IMR-90 (cell line): Measurements from ENCODE around the gene CELA1. TPM values are rescaled to one million over a fixed set of nuclear protein-coding genes. Genes with fewer than 3 reads are reported as not detected.
A peak's percentile ranks its signal among the peaks of the same experiment; 100 is the strongest.

ENCODE experiments used
- ATAC-seq: fragments of 200-7000 bp; cut with Tn5 transposase; 2 replicates; pipeline ENCODE4 v1.9.1; 2020; ENCODE audit warnings: low read depth, mild to moderate bottlenecking, moderate library complexity
- BruUV-seq: library from RNA; stranded (reverse); fragments of 400-500 nt; replicated peaks from 2 replicates; lab custom pipeline; 2021; lab: Mats Ljungman, UMichigan
- CTCF ChIA-PET: fragments of 300-600 bp; formaldehyde crosslinking; extraction: SDS; loops from one replicate; lab custom pipeline; 2021; ENCODE audit warnings: antibody characterized with exemption; lab: Yijun Ruan, JAX
- POLR2A ChIA-PET: fragments of 300-600 bp; sonication (Branson Sonifier 250); formaldehyde crosslinking; loops from one replicate; lab custom pipeline; 2022; ENCODE audit warnings: antibody characterized with exemption; ENCODE audit not compliant: unreplicated experiment; lab: Charles Lee
- DNase-seq: peaks from one replicate; pipeline ENCODE4 v3.0.0; 2013
- H2AFZ ChIP-seq: replicated peaks from 2 replicates; pipeline ENCODE3; 2013; ENCODE audit warnings: low read length, mild to moderate bottlenecking; ENCODE audit not compliant: poor library complexity
- H2AK5ac ChIP-seq: 2 replicates; pipeline ENCODE4 v1.6.1; 2013; ENCODE audit warnings: low read depth, low read length, inconsistent platforms
- H2AK9ac ChIP-seq: replicated peaks from 2 replicates; pipeline ENCODE3; 2013; ENCODE audit warnings: mild to moderate bottlenecking, low read depth, low read length, moderate library complexity; ENCODE audit not compliant: poor library complexity
- H2BK120ac ChIP-seq: 2 replicates; pipeline ENCODE4 v1.6.1; 2013; ENCODE audit warnings: low read depth, low read length, inconsistent platforms
- H2BK15ac ChIP-seq: 3 replicates; pipeline ENCODE4 v1.6.1; 2013; ENCODE audit warnings: low read depth, low read length, inconsistent platforms
- H2BK20ac ChIP-seq: 2 replicates; pipeline ENCODE4 v1.6.1; 2013; ENCODE audit warnings: low read depth, mild to moderate bottlenecking, inconsistent platforms, low read length, moderate library complexity
- H2BK5ac ChIP-seq: 2 replicates; pipeline ENCODE4 v1.6.1; 2013; ENCODE audit warnings: mild to moderate bottlenecking, low read depth, low read length, inconsistent platforms; ENCODE audit not compliant: poor library complexity, severe bottlenecking
- H3K14ac ChIP-seq: replicated peaks from 2 replicates; pipeline ENCODE4 v1.6.1; 2013; ENCODE audit warnings: low read depth, low read length, inconsistent platforms
- H3K18ac ChIP-seq: 2 replicates; pipeline ENCODE4 v1.6.1; 2013; ENCODE audit warnings: low read depth, low read length, control low read depth
- H3K23ac ChIP-seq: 2 replicates; pipeline ENCODE4 v1.6.1; 2013; ENCODE audit warnings: low read depth, low read length, inconsistent platforms
- H3K27ac ChIP-seq: 2 replicates; pipeline ENCODE4 v1.5.1; 2013; ENCODE audit warnings: mild to moderate bottlenecking, control low read depth, low read length; ENCODE audit not compliant: insufficient read depth
- H3K27me3 ChIP-seq: 2 replicates; pipeline ENCODE4 v1.6.1; 2013; ENCODE audit warnings: low read length; ENCODE audit not compliant: control insufficient read depth, insufficient read depth
- H3K36me3 ChIP-seq: 2 replicates; pipeline ENCODE4 v1.6.1; 2013; ENCODE audit warnings: low read length, mixed read lengths; ENCODE audit not compliant: control insufficient read depth, insufficient read depth
- H3K4ac ChIP-seq: 2 replicates; pipeline ENCODE4 v1.6.1; 2013; ENCODE audit warnings: low read depth, low read length, inconsistent platforms
- H3K4me1 ChIP-seq: 2 replicates; pipeline ENCODE4 v1.6.1; 2013; ENCODE audit warnings: low read length, mixed read lengths; ENCODE audit not compliant: control insufficient read depth, insufficient read depth
- H3K4me2 ChIP-seq: 2 replicates; pipeline ENCODE4 v1.6.1; 2013; ENCODE audit warnings: low read depth, mild to moderate bottlenecking, control low read depth, low read length, moderate library complexity
- H3K4me3 ChIP-seq: 2 replicates; pipeline ENCODE4 v1.5.1; 2013; ENCODE audit warnings: low read depth, mild to moderate bottlenecking, control low read depth, low read length, moderate library complexity; ENCODE audit not compliant: insufficient read depth
- H3K56ac ChIP-seq: 2 replicates; pipeline ENCODE4 v1.6.1; 2013; ENCODE audit warnings: low read length, inconsistent platforms; ENCODE audit not compliant: insufficient read depth; ENCODE audit errors: extremely low read depth
- H3K79me1 ChIP-seq, 2 experiments: 2 replicates each; pipeline ENCODE4 v1.6.1; 2013; ENCODE audit warnings: low read length in 2 of 2, inconsistent platforms in 1 of 2, low read depth in 1 of 2
- H3K9ac ChIP-seq: 2 replicates; pipeline ENCODE4 v1.6.1; 2013; ENCODE audit warnings: low read depth, low read length, control low read depth
- H3K9me1 ChIP-seq: 2 replicates; pipeline ENCODE4 v1.6.1; 2013; ENCODE audit warnings: low read length, inconsistent platforms; ENCODE audit not compliant: insufficient read depth
- H3K9me3 ChIP-seq: 2 replicates; pipeline ENCODE4 v1.6.1; 2013; ENCODE audit warnings: low read length; ENCODE audit not compliant: control insufficient read depth, insufficient read depth
- H4K20me1 ChIP-seq: 2 replicates; pipeline ENCODE4 v1.6.1; 2013; ENCODE audit warnings: low read length, inconsistent platforms; ENCODE audit not compliant: insufficient read depth
- H4K5ac ChIP-seq: 2 replicates; pipeline ENCODE4 v1.6.1; 2013; ENCODE audit warnings: mild to moderate bottlenecking, low read depth, low read length, control low read depth
- H4K8ac ChIP-seq, 2 experiments: 2 replicates each; pipeline ENCODE4 v1.6.1; 2013; ENCODE audit warnings: low read depth in 2 of 2, low read length in 2 of 2, control low read depth in 1 of 2, inconsistent platforms in 1 of 2
- H4K91ac ChIP-seq: 2 replicates; pipeline ENCODE4 v1.6.1; 2013; ENCODE audit warnings: low read depth, low read length, inconsistent platforms; ENCODE audit not compliant: insufficient read depth
- NFE2L2 ChIP-seq: fragments of 150-350 bp; IDR thresholded peaks from 2 replicates; pipeline ENCODE4 v1.6.1; 2016; ENCODE audit warnings: low read depth, mild to moderate bottlenecking, low read length
- RCOR1 ChIP-seq: IDR thresholded peaks from 2 replicates; pipeline ENCODE4 v1.6.1; 2012; ENCODE audit warnings: mild to moderate bottlenecking, low read length, improper control_type of control experiment; ENCODE audit not compliant: insufficient replicate concordance
- WGBS, 2 experiments: methylation state at CpG; one replicate each; pipeline versions ENCODE4 v1.1.5 to v1.1.7; 2013; ENCODE audit warnings: missing lambda C conversion rate in 2 of 2; ENCODE audit not compliant: insufficient read length in 1 of 2; ENCODE audit errors: extremely low coverage in 2 of 2; 5-methylcytosine and 5-hydroxymethylcytosine counted together
- dilution Hi-C: fragments of 300-500 bp; cut with HindIII; formaldehyde crosslinking; loops from one replicate; pipeline ENCODE4 v1.14.3; 2018; ENCODE audit warnings: low sequenced_read_pairs; ENCODE audit not compliant: unreplicated experiment
- in situ Hi-C: fragments of 300-500 bp; cut with MboI; formaldehyde crosslinking; loops from 3 replicates; pipeline ENCODE4 v1.14.3; 2019; ENCODE audit warnings: low sequenced_read_pairs, inconsistent platforms, mixed read lengths
- intact Hi-C: fragments of 100-400 bp; cut with micrococcal nuclease; formaldehyde crosslinking; loops from 2 replicates; pipeline ENCODE4 v1.10.0; 2022
- polyA plus RNA-seq, 3 experiments: library from polyadenylated mRNA; depleted of rRNA; stranded (reverse); fragments of >200 nt; gene quantifications; 2 replicates each; pipeline ENCODE4 v1.2.3, GENCODE V29; 2012; ENCODE audit warnings: low replicate concordance in 1 of 3
- total RNA-seq: library from RNA; depleted of rRNA; stranded (reverse); fragments of >200 nt; gene quantifications from 2 replicates; pipeline ENCODE4 v1.2.3, GENCODE V29; 2012
- TF ChIP-seq, protein P1 (sequence below): fragments of 150-350 bp; IDR thresholded peaks from 2 replicates; pipeline ENCODE4 v1.6.1; 2017; ENCODE audit warnings: mild to moderate bottlenecking, antibody characterized with exemption, low read length, low read depth
- TF ChIP-seq, protein P2 (sequence below): fragments of 150-350 bp; IDR thresholded peaks from 2 replicates; pipeline ENCODE4 v1.6.1; 2016; ENCODE audit warnings: low read depth, mild to moderate bottlenecking, low read length, moderate library complexity, borderline replicate concordance

Gene CELA1
- total and polyA plus RNA-seq, 2 of the 4 experiments (the other 2 are of a cell fraction): not detected

DNA sequence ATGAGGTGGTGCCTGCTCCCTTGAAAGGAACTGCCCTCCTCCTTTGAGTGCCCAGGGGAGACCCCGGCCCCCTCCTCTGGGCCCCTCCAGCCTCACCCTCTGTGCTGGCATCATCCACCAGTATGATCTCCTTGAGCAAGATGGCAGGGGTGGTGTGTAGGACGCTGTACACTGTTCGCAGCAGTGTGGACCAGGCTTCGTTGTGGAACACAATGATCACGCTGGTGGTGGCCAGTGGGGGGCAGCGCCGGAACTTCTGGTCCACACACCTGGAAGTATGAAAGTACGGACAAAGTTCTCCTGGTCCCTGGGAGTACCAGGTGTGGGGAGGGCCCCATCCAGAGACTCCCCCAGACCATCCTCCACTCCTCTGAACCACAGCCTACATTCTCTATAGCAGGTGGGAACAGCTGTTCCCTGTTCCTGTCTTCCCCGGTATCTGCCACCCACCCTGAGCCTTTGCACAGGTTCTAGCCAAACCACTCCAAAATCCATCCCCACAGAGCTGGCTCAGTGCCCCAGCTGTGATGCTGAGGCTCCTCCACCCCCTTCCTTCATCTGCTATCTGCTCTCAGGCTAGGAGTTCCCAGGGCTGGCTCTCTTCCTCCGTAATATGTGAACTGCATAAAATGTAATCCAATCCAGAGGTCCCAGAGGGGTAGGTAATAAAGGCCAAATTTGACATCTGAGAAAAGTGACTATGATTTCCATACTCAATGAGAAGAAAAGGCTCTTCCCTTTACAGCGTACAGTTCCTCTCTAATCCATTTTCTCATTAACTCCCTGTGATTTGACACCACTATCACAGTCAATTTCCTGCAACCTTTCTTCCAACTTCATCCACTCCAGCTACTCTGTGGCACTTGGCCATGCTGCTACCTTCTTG lies 30.9 kb upstream of the CELA1 start:
- Histone ChIP-seq H2BK15ac (no peak overlapping the region; the same call in 2 of the 3 replicates), H3K14ac (no peak overlapping the region), H3K4me1 (peaks cover 14% of the 10 kb centered on the region), H3K23ac (no peak overlapping the region), H3K56ac (no peak overlapping the region), H3K4ac (no peak overlapping the region), H3K27me3 (no peaks in the 10 kb centered on the region), H3K9me1 (peaks cover 17% of the 10 kb centered on the region), H4K8ac (no peak overlapping the region), H2AK9ac (peak overlapping the region; percentile 46), H3K9me3 (no peaks in the 10 kb centered on the region), H2BK5ac (no peak overlapping the region), H3K36me3 (no peaks in the 10 kb centered on the region), H4K5ac (no peak overlapping the region), H2AFZ (no peak overlapping the region), H4K91ac (no peak overlapping the region), H4K20me1 (no peaks in the 10 kb centered on the region), H2BK120ac (no peak overlapping the region), H3K9ac (no peak overlapping the region), H2AK5ac (0 out of 2 replicates have a peak overlapping the region, but pooled peaks have one; percentile 25), H3K27ac (no peak overlapping the region), H2BK20ac (no peak overlapping the region), H3K18ac (no peak overlapping the region), H3K79me1 (peaks cover 0 to 19% of the 10 kb centered on the region in 2 experiments; a peak in 1 of 4 replicates), H3K4me3 (no peak overlapping the region), H3K4me2 (no peak overlapping the region)
- intact Hi-C loops: no loop called here
- DNase-seq: no peak
- BruUV-seq: no TSS peak
- no peak for ATAC-seq
- dilution Hi-C loops: no loop called here
- in situ Hi-C loops: no loop called here
- WGBS, 2 experiments: no CpG with 5 or more reads among the region's 11 CpGs
- POLR2A ChIA-PET: no interaction called here
- CTCF ChIA-PET: no interaction called here
- TF ChIP-seq NFE2L2: no peak
- no peak for TF ChIP-seq RCOR1
- TF ChIP-seq, protein P1, sequence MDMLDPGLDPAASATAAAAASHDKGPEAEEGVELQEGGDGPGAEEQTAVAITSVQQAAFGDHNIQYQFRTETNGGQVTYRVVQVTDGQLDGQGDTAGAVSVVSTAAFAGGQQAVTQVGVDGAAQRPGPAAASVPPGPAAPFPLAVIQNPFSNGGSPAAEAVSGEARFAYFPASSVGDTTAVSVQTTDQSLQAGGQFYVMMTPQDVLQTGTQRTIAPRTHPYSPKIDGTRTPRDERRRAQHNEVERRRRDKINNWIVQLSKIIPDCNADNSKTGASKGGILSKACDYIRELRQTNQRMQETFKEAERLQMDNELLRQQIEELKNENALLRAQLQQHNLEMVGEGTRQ: no peak
- TF ChIP-seq, protein P2, sequence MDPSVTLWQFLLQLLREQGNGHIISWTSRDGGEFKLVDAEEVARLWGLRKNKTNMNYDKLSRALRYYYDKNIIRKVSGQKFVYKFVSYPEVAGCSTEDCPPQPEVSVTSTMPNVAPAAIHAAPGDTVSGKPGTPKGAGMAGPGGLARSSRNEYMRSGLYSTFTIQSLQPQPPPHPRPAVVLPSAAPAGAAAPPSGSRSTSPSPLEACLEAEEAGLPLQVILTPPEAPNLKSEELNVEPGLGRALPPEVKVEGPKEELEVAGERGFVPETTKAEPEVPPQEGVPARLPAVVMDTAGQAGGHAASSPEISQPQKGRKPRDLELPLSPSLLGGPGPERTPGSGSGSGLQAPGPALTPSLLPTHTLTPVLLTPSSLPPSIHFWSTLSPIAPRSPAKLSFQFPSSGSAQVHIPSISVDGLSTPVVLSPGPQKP: no peak
